ENCODE results near the gene ZBTB7C. TPM values are rescaled to one million over a fixed set of nuclear protein-coding genes. Genes with fewer than 3 reads are reported as not detected.

The ZBTB7C gene
- total RNA-seq, 4 donors from 2014 or later: 38.2 to 92.3 (median 52.4) TPM

GRCh38 chr18:48238636-48239035 lies 170.5 kb downstream of the ZBTB7C start:
- H3K4me1 ChIP-seq: no peaks in the 10 kb centered on the region
- TF ChIP-seq CTCF (IDR thresholded peaks at IDR 0.05) (no peak), POLR2A (IDR thresholded peaks at IDR 0.05) (no peak)
- H3K9me3 ChIP-seq: no peaks in the 10 kb centered on the region
- no peaks in the 10 kb centered on the region for H3K36me3 ChIP-seq
- no peak overlapping the region for H3K4me3 ChIP-seq
- no peak overlapping the region for H3K27ac ChIP-seq
- H3K27me3 ChIP-seq: no peaks in the 10 kb centered on the region
- no peak for DNase-seq
- intact Hi-C loops (cut with DNase I): loop anchor here (10.0 kb wide), 1 partner anchor 66 kb away; no protein-coding TSS in a partner anchor
- 44 to 50% methylated on average over 3 of the region's 3 CpGs for WGBS, 2 donors

GRCh38 chr18:48238206-48238605 lies 171.0 kb downstream of the ZBTB7C start:
- no peaks in the 10 kb centered on the region for H3K9me3 ChIP-seq
- no peak overlapping the region for H3K4me3 ChIP-seq
- no peaks in the 10 kb centered on the region for H3K27me3 ChIP-seq
- DNase-seq: no peak
- WGBS, 2 donors: 80 to 85% methylated on average over 3 of the region's 3 CpGs
- intact Hi-C loops (cut with DNase I): loop anchor here (10.0 kb wide), 1 partner anchor 67 kb away; no protein-coding TSS in a partner anchor
- no peak overlapping the region for H3K27ac ChIP-seq
- no peak for TF ChIP-seq CTCF (IDR thresholded peaks at IDR 0.05)
- no peak for TF ChIP-seq POLR2A (IDR thresholded peaks at IDR 0.05)
- no peaks in the 10 kb centered on the region for H3K36me3 ChIP-seq
- H3K4me1 ChIP-seq: no peaks in the 10 kb centered on the region

GRCh38 chr18:48236822-48237221 lies 172.4 kb downstream of the ZBTB7C start:
- no peaks in the 10 kb centered on the region for H3K36me3 ChIP-seq
- no peak overlapping the region for H3K27ac ChIP-seq
- no peaks in the 10 kb centered on the region for H3K9me3 ChIP-seq
- intact Hi-C loops (cut with DNase I): loop anchor here (10.0 kb wide), 1 partner anchor 68 kb away; no protein-coding TSS in a partner anchor
- no peaks in the 10 kb centered on the region for H3K27me3 ChIP-seq
- no peaks in the 10 kb centered on the region for H3K4me1 ChIP-seq
- H3K4me3 ChIP-seq: no peak overlapping the region
- 75 to 78% methylated on average over 2 of the region's 2 CpGs for WGBS, 2 donors
- no peak for DNase-seq
- TF ChIP-seq POLR2A (IDR thresholded peaks at IDR 0.05) (no peak), CTCF (IDR thresholded peaks at IDR 0.05) (no peak)

- peaks cover 8 to 42% (median 33%) of the 10 kb centered on the region in 3 donors for H3K4me1 ChIP-seq
- intact Hi-C loops (cut with DNase I): loop anchor here (10.0 kb wide), 1 partner anchor 74 kb away; no protein-coding TSS in a partner anchor
- DNase-seq: no peak
Observed at GRCh38 chr18:48230467-48231113, 178.6 kb downstream of the ZBTB7C start.

More at GRCh38 chr18:48230467-48231113, 178.6 kb downstream of the ZBTB7C start:
- TF ChIP-seq POLR2A (IDR thresholded peaks at IDR 0.05): no peak
- TF ChIP-seq CTCF (IDR thresholded peaks at IDR 0.05): peak in 5 of 6 experiments; percentile 40 to 75 (median 48)
- Histone ChIP-seq H3K36me3 (no peaks in the 10 kb centered on the region), H3K27ac (no peak overlapping the region), H3K9me3 (no peaks in the 10 kb centered on the region), H3K27me3 (no peaks in the 10 kb centered on the region), H3K4me3 (no peak overlapping the region)
- 74 to 75% methylated on average over 4 to 6 of the region's 7 CpGs for WGBS, 2 donors

Data from esophagus squamous epithelium (tissue), 5 donors.